GM12873 (cell line): Measurements from ENCODE around the gene ADCY3.

ENCODE experiments used
- TF ChIP-seq, protein P1 (sequence below): IDR thresholded peaks from 2 replicates; pipeline ENCODE4 v1.5.1; 2012; ENCODE audit warnings: low read depth, mild to moderate bottlenecking, moderate library complexity, low read length, control low read depth; ENCODE audit not compliant: insufficient read depth; ENCODE audit errors: missing control alignments

Gene ADCY3

DNA sequence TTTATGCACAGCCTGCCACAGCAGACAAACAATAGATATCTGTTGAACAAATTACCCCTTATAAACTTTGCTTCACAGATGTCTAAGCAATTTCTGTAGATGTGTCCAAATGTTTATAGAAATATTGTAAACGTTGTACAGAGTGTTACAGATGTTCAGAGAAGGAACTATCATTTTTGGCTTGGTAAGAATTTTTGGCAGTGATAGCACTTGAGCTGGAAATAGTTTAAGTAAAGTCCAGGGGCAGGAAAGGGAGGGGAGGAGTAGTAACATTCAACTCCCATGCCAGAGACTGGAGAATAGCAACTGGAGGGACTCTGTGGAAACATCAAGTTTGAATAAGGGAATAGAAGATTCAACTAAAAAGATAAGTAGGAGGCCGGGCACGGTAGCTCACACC, 131.2 kb downstream of the ADCY3 start:
- TF ChIP-seq, protein P1, sequence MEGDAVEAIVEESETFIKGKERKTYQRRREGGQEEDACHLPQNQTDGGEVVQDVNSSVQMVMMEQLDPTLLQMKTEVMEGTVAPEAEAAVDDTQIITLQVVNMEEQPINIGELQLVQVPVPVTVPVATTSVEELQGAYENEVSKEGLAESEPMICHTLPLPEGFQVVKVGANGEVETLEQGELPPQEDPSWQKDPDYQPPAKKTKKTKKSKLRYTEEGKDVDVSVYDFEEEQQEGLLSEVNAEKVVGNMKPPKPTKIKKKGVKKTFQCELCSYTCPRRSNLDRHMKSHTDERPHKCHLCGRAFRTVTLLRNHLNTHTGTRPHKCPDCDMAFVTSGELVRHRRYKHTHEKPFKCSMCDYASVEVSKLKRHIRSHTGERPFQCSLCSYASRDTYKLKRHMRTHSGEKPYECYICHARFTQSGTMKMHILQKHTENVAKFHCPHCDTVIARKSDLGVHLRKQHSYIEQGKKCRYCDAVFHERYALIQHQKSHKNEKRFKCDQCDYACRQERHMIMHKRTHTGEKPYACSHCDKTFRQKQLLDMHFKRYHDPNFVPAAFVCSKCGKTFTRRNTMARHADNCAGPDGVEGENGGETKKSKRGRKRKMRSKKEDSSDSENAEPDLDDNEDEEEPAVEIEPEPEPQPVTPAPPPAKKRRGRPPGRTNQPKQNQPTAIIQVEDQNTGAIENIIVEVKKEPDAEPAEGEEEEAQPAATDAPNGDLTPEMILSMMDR, result no peak

DNA sequence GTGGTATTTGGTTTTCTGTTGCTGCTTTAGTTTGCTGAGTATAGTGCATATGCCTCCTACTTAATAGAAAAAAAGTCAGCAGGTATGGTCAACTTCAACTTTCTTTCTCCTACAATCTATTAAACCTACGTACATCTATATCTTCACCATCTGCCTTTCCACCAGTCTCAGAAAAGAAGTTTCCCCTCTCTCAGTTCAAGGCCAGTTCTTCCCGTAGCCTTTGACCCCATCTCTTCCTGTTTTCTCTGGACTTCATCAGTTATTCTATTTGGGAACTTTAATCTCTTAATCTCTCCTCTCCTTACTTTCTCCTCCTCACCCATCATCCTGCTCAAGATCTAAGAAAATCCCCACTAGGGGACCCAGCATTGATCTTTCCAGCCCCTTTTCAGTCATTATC, 132.5 kb downstream of the ADCY3 start:
- TF ChIP-seq, protein P1, result no peak

DNA sequence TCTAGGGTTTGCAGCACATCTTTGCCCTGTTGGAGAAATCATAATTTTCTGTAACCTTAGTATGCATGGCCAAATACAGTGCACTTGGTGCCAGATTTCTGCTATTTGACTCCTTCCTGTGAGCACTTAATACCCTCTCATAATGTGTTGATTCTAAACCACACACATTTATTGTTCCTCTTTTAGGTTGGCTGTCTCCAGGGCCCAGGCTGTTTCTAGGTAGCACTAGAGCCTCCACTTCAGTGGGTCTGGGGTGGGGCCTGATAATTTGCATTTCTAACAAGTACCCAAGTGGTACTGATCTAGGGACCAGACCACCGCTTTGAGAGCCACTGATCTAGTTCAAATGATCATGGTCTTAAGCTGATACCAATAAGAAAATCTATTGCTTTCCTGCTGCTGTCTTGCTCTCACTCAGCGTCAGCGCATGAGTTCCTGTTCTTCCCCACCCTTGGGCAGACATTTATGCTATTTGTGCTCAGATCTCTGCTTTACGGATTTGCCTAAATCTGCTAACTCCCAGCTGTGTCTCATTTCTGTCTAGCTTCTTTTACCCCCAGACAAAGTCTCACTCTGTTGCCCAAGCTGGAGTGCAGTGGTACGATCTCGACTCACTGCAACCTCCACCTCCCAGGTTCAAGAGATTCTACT, 134.2 kb downstream of the ADCY3 start:
- TF ChIP-seq, protein P1, result no peak

DNA sequence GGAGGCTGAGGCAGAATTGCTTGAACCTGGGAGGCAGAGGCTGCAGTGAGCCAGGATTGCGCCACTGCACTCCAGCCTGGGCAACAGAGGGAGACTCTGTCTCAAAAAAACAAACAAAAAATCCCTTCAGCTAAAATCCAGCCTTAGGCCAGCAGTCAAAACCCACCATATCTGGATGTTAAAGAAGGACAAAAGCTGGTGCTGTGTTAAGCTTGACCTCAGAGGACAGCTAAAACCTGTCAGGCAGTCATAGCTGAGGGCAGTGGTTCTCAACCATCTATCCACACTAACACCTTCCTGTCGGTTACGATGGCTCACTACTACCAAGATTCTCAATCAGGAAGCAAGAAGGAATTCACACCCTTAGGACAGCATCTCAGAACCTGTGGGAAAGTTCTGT, 136.4 kb downstream of the ADCY3 start:
- TF ChIP-seq, protein P1, result no peak

DNA sequence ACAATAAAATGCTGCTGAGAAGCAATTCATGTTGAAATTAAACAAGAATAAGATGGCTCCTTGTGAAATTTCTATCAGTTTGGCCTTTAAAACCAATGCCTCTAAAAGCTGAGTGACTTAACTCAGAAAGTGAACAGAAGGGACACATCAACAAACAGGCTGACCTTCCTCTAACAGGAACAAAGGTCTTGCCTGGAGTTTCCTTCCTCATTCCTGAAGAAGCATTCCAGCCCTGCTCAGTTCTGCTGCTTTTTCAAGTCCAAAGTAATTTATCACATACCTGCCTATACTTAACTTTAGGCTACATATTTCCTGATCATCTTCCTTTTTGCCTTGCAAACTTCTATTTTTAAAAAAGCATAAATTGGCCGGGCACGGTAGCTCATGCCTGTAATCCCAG, 140.9 kb downstream of the ADCY3 start:
- TF ChIP-seq, protein P1, result no peak

DNA sequence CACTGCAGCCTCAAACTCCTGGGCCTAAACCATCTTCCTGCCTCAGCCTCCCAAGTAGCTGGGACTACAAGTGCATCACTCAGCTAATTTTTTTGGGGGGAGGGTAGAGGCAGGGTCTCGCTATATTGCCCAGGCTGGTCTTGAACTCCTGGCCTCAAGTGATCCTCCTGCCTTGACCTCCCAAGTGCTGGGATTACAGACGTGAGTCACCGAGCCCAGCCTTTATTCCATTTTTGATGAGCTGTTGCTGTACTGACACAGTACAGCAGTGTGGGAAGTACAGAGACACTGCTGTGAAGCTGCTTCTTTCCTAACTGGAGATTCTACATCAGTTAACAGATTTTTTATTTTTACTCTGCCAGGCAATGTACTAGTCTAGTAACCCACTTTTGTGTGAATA, 145.7 kb downstream of the ADCY3 start:
- TF ChIP-seq, protein P1, result no peak

DNA sequence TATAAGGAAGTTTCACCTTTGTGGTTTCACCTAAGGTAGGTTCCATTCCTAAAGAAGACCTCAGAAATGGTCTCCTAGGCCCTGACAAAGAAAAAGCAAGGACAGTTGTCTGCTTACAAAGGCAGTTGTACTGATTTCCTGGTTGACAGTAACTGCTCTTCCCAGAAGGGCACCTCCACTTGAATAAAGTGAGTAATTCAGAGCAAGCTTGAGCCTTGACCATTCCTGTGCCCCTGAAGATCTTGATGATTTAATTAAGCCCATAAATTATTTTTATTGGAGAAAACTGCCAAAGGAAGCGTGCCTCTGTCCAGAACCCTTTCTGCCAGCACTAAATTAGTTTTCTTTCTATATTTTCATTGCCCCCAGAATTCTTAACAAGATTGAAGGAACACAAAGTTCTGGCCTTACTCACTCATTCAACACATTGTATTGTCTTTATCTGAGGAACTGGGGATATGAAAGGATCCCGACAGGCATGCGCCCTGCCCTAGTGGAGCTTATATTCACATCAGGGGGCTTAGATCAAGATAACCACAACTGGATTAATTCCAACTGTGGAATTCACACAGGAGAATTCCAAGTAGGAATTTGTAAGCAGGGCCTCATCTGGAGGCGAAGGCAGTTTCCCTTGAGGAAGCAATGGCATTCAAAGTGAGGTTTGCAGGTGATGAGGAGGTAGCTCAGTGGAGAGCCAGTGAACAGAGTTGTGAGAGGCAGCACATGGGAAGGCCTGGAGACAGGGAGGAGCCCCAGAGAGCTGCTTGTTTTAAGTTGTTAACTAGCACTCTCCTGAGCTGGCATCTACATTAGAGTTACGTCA, 148.1 kb downstream of the ADCY3 start:
- TF ChIP-seq, protein P1, result no peak
